Ovary (tissue), 3 donors: ENCODE measurements around the gene CACNG7.

ENCODE experiments used
- CTCF ChIP-seq, 3 donors: fragments of 450-650 bp in 2 of 3; fragments of 200-600 bp in 1 of 3; IDR thresholded peaks; one replicate each; pipeline versions ENCODE4 v1.5.1 to v1.8.0; 2016 to 2022; ENCODE audit warnings: antibody characterized with exemption in 3 of 3, mild to moderate bottlenecking in 1 of 3
- POLR2A ChIP-seq: fragments of 450-650 bp; IDR thresholded peaks from one replicate; pipeline ENCODE4 v1.6.1; 2017; ENCODE audit warnings: antibody characterized with exemption, mild to moderate bottlenecking, moderate library complexity
- donor health status: DM: no; HTN: no; CAD: no.

- TF ChIP-seq POLR2A (no peak), CTCF (IDR thresholded peaks at IDR 0.05) (no peak)
Measured at GRCh38 chr19:53944933-53945332, 35.9 kb downstream of the CACNG7 start.
